Epithelial cell of esophagus (primary cell): Measurements from ENCODE around the gene THSD7B.

ENCODE experiments used
- DNase-seq: peaks from one replicate; pipeline ENCODE4 v3.0.0; 2010; ENCODE audit warnings: low read depth
- H3K4me3 ChIP-seq: 2 replicates; pipeline ENCODE4 v1.5.1; 2011; ENCODE audit warnings: mild to moderate bottlenecking, low read length, control low read depth
- TF ChIP-seq, protein P1 (sequence below): IDR thresholded peaks from 2 replicates; pipeline ENCODE4 v1.5.1; 2011; ENCODE audit warnings: low read depth, mild to moderate bottlenecking, low read length, control low read depth, inconsistent platforms; ENCODE audit not compliant: insufficient read depth; ENCODE audit errors: missing control alignments

The THSD7B gene

DNA sequence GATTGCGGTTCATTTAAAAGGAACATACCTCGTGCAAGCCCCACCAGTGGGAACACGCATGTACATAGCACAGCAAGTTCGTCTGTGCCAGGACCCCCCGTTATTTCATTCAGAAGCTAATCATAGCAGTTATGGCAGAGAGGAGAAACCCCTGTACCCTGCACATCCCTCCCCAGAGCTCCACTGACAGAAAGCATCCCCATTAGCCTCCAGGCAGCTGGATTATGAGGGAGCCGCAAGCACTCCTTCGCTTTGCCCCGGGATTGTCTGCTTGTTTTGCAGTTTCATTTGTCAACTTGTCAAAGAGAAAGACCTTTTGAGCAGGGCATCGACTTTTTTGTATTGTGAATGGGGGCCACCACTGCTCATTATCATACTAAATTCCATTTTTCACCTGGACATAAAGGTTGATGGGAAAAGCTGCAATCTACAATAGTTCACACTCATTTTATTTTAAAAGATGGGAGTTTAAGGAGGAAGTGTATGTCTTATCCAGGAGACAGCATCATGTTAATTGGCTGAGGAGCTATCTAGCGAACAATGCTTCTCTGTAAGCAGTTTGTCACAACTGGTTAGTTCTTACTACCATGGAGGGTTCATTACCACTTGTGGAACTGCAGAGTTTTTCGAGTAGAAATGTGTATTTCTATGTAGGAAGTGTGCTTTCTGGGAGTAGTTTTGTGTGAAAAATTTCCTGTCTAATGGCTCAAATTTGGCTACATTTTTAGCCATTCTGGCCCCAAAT is 255.3 kb downstream of the THSD7B start:
- H3K4me3 ChIP-seq = no peak overlapping the region
- DNase-seq = no peak
- TF ChIP-seq, protein P1, sequence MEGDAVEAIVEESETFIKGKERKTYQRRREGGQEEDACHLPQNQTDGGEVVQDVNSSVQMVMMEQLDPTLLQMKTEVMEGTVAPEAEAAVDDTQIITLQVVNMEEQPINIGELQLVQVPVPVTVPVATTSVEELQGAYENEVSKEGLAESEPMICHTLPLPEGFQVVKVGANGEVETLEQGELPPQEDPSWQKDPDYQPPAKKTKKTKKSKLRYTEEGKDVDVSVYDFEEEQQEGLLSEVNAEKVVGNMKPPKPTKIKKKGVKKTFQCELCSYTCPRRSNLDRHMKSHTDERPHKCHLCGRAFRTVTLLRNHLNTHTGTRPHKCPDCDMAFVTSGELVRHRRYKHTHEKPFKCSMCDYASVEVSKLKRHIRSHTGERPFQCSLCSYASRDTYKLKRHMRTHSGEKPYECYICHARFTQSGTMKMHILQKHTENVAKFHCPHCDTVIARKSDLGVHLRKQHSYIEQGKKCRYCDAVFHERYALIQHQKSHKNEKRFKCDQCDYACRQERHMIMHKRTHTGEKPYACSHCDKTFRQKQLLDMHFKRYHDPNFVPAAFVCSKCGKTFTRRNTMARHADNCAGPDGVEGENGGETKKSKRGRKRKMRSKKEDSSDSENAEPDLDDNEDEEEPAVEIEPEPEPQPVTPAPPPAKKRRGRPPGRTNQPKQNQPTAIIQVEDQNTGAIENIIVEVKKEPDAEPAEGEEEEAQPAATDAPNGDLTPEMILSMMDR = no peak

GRCh38 chr2:137021763-137022162 is 256.4 kb downstream of the THSD7B start:
- TF ChIP-seq, protein P1 = no peak
- H3K4me3 ChIP-seq = no peak overlapping the region
- DNase-seq = no peak

- H3K4me3 ChIP-seq = no peak overlapping the region
- no peak for DNase-seq
- TF ChIP-seq, protein P1 = no peak
Observed at GRCh38 chr2:137023205-137023604, 257.9 kb downstream of the THSD7B start.

DNA sequence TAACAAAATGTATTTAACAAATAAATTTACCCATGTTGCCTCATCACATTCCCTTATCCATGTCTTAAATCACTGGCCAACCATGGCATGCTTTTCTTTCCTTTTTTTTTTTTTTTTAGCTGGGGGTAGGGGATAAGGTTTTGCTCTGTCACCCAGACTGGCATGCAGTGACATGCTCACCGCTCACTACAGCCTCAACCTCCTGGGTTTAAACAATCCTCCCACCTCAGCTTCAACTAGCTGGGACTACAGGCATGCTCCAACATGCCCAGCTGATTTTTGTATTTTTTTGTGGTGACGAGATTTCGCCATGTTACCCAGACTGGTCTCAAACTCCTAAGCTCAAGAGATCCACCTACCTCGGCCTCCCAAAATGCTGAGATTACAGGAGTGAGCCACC is 266.4 kb downstream of the THSD7B start:
- DNase-seq = peak; percentile 94
- TF ChIP-seq, protein P1 = no peak
- no peak overlapping the region for H3K4me3 ChIP-seq

- TF ChIP-seq, protein P1 = no peak
- no peak for DNase-seq
- no peak overlapping the region for H3K4me3 ChIP-seq
Observed at GRCh38 chr2:137036619-137037018, 271.3 kb downstream of the THSD7B start.

DNA sequence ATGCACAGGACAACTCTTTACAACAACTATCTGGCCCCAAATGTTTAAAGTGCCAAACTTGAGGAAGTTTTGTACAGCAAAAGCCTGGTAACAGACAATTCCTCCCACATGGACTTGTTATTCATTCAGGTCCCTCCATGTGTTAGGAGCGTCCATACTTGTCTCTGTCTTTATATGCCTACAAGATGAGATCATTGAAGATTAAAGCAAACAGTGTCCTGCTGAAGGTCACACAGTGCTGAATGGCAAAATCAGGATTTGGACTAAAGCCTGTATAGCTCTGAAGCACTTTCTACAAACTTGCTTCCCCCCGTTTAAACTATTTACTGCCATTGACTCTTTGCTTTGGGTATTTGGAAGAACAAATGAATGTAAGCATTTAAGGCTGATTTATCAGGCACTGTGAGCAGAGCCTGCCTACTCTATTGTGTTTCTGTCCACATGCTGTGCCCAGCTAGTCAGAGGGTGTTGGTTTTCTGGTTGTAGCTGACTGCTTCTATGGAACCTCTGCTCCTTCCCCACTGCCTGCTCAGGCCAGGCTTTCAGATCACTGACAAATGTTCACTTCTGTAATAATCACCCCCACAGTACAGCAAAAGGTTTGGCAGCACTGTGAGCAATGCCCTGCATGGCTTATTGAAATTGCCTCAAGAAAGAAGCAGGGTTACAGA is 274.3 kb downstream of the THSD7B start:
- TF ChIP-seq, protein P1 = no peak
- no peak overlapping the region for H3K4me3 ChIP-seq
- DNase-seq = no peak
